GM19397 (cell line): ENCODE data around the gene TRIM74.
"Not testable (repeated sequence)": the region's sequence is repeated elsewhere in the genome, so short reads cannot be mapped to it uniquely, and the experiment has no call there.

Experiments used
- ATAC-seq: cut with Tn5 transposase; IDR thresholded peaks from one replicate; pipeline ENCODE4 v1.9.1; 2021; ENCODE audit warnings: mild to moderate bottlenecking, moderate library complexity; ENCODE audit not compliant: unreplicated experiment

The TRIM74 gene

DNA sequence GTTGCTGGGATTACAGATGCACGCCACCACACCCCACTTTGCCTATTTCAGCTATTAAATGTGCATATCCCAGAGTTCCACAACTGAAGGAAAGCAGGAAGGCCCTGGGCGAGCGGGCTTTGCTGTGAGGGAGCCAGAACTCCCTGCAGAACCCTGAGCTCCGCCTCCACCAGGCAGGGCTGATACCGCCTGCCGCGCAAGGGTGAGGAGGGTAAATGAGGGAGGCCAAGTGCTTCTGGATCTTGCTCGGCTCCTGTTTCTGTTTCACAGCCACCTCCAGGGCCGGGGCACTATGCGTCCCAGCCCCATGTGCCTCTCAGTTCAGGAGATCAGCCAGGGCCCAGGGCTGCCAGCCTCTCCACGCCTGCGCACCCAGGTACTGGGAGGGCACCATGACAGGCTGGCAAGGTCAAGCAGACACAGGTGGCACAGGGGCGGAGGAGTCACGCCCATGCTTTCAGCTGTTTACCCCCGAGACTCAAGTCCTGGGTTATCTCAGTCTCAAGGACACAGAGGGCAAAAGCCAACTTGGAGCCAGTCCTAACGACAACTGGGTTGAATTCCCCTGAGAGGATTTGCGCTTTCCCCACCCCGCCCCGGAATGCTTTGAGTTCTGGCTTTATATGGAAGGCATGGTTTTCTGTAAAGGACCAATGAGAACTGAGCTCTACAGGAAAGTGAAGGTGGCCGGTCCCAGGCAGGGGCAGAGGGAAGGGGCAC, 8.5 kb downstream of the TRIM74 start:
- not testable (repeated sequence) for ATAC-seq

DNA sequence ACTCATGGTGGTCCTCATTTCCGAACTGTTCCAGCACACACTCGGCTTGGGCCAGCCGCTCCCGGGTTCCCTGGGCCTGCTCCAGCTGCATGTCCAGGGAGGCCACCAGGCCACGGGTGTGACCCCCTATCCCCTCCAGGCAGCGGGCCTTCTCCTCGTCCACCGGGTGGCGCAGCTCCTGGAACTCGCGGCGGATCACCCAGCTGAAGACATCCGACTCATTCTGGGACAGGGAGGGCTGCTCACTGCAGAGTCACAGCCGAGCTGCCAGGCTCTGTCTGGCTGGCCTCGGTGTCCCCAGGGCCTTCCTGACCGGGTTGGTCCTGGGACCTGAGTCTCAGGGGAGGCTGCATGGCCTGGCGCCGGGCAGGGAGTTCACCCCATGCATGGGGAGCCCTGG, 9.2 kb downstream of the TRIM74 start:
- not testable (repeated sequence) for ATAC-seq

DNA sequence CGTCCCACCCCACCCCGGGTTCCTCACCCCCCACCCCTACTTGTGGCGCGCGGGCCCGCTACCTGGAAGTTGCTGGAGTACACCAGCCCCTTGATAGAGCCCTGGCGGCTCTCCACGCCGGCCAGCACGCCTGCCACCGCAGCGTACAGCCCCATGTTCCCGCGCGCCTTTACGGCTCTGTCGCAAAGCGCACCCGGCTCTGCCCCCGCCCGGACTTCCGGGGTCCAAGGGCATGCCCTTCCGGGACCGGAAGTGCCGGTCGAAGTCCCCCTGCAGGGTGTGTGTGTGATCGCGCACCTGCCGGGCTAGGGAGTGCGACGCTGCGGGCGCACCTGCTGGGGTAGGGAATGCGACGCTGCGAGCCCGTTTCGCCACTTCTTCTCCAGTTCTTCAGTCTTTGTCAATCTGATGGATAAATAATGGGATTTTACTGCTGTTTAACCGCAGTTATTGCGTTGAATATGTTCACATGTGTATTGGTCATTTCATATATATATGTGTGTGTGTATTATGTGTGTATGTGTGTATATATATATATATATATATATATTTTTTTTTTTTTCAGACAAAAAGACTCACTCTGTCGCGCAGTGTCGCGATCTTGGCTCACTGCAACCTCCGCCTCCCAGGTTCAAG, 14.6 kb downstream of the TRIM74 start:
- ATAC-seq = peak; percentile 90

DNA sequence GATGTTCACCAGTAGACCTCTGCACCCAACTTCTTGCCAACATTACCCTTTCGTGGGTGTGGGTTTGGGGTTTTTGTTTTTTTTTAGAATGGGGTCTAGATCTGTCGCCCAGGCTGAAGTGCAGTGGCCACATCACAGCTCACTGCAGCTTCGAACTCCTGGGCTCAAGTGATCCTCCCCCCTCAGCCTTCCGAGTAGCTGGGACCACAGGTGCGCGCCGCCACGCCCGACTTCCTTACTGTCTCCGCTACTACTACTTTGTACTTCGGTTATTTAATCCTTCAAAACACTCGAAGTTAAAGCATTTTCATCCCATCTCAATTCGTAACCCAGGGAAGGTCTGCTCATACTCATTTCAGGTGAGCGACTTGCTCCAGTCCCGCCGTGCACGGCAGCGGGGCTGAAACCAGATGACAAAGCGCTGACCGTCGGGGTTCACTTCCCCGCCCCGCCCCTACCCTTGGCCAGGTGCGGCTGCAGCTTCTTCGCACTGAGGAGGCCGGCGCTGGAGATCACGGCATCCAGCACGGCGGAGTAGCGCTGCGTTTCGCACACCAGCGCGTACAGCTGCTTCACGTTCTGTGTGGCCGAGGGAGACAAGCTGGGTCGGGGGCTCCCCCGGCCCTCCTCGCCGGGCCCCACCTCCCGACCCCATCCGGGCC, 15.2 kb downstream of the TRIM74 start:
- peak; percentile 55 for ATAC-seq

DNA sequence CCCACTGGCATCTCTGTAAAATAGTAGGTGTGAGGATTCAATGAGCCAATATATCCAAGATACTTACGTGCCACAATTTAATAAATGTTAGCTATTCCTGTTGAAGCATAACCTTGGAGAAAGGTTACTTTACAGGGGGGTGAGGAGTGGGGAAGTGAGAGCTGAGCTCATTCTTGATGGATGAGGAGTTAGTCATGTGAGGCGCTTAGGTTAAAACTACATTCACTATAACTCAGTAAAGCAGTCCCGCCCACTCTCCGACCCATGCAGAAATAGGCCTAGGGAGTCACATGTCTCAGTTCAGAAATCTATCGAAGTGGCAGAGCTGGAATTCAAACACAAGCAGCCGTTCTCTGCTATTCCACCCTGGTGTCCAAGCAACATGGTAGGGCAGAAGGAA, 18.8 kb downstream of the TRIM74 start:
- ATAC-seq = not testable (repeated sequence)

DNA sequence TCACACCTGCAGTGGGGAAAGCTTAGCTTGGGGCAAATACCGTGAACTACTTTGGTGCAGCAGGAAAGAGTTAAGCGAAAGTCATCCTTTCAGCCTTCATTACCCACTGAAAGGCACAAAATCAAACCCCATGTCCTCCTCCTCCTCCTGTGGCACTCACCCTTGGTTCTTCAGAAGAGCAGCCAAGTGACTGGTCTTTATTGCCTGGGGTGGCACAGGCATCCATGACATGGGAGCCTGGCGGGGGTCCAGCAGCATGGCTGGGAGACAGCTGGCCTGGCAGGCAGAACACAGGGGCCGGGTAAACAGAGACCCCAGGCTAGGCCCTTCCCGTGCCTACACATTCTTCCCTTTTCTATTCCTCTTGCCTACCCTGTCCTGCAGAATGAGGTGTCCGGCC, 19.6 kb downstream of the TRIM74 start:
- ATAC-seq = not testable (repeated sequence)

DNA sequence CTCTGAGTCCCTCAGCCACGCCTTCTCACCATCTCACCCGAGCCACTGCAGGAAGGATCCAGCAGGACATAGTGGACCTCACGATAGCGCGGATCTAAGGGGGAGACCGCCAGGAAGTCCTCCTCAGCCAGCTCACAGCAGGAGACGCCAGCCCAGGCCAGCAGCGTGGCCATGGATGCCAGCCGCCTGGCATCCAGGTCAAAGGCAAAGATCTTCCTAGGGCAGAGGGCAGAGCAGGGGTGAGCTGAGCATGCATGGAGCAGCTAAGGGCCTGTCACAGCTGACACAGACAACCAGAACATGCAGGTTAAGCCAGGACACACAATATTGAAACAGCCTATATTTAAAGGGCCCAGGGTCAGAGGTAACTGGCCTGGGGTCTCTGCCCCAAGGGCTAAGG, 20.0 kb downstream of the TRIM74 start:
- ATAC-seq = not testable (repeated sequence)

DNA sequence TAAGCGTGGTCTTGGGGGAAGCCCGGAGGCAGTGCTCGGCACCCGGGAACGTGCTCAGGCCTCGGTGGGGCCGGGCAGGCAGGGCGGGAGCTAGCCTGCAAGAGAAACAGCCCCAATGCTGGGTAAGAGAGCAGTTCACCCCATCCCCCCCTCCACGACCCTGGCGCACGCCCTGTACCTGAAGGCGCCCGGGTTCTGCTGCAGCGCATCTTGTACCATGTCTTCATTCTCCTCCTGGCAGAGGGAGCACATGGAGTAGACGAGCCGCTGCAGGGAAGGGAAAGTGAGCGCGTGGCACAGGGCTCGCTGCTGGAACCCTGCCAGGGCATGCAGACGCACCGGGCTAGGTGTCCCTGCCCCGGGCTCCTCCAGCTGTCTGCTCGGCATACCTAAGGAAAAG, 20.6 kb downstream of the TRIM74 start:
- not testable (repeated sequence) for ATAC-seq

DNA sequence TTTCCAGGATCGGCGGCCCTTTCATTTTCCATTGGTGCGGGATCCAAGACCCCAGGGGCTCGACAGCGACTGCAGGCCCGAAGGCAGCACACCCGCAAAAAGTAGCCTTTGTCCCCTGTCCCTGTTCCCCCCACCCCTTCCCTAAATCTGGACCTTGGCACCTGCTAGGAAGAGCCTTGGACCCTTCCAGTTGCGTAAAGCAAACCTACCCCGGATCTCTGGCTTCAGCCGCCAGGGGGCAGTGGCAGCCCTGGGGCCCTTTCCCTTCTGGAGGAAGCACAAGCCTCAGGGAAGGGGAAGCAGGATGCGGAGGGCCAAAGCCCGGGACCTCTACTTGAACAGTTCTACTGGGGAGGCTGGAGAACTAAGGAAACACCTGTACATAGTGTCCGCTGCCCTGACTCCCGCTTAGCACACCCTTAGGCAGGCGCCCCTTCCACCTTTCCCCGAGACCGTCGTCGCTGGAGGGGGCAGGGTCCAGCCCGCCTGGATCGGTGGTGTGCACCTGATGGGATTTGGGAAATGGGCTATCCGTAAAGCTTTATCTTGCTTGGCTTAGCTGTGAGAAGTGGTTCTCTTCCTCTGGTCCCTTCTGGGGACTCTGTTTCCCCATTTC, 23.0 kb downstream of the TRIM74 start:
- not testable (repeated sequence) for ATAC-seq

DNA sequence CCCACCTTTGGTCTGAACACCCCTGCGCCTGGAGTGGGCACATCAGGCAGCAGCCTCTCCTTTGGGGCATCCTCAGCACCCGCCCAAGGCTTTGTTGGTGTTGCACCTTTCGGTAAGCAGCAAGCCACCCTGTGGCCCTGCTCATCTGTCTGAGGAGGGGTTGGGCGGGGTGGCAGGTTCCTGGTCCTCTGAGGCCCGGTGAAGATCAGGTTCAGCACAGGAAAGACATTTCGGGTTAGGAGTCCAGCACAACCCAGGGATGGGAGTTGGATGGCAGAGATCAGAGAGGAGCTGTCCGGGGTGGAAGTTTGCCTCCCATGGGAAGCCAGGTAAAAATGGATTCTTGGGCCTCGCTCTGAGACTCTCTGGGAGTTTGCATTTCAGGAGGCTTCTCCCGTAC, 23.7 kb downstream of the TRIM74 start:
- not testable (repeated sequence) for ATAC-seq

DNA sequence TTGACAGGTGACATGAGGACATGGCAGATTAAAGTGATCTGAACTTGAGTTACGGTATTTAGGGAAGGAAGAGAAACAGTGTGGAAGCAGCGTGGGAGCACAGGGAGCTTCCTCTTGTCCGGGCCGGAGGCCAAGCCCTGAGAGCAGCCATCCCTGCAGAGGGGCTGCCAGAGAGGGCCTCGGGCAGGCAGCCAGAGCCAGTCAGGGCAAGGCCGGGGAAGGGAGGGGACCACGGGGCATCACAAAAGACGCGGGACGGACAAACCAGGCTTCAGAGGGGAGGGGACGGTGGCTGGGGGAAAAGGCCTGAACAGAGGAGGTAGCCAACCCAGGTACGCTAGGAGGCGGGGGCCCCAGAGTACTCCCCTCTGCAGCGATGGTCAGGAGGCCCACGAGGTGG, 24.3 kb downstream of the TRIM74 start:
- not testable (repeated sequence) for ATAC-seq

DNA sequence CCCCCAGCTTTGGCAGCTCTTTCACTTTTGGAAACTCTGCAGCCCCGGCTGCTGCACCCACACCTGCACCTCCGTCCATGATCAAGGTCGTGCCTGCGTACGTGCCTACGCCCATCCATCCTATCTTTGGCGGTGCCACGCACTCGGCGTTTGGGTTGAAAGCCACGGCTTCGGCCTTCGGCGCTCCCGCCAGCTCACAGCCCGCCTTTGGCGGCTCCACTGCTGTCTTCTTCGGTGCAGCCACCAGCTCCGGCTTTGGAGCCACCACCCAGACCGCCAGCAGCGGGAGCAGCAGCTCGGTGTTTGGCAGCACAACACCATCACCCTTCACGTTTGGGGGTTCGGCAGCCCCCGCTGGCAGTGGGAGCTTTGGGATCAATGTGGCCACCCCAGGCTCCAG, 26.3 kb downstream of the TRIM74 start:
- ATAC-seq = not testable (repeated sequence)

DNA sequence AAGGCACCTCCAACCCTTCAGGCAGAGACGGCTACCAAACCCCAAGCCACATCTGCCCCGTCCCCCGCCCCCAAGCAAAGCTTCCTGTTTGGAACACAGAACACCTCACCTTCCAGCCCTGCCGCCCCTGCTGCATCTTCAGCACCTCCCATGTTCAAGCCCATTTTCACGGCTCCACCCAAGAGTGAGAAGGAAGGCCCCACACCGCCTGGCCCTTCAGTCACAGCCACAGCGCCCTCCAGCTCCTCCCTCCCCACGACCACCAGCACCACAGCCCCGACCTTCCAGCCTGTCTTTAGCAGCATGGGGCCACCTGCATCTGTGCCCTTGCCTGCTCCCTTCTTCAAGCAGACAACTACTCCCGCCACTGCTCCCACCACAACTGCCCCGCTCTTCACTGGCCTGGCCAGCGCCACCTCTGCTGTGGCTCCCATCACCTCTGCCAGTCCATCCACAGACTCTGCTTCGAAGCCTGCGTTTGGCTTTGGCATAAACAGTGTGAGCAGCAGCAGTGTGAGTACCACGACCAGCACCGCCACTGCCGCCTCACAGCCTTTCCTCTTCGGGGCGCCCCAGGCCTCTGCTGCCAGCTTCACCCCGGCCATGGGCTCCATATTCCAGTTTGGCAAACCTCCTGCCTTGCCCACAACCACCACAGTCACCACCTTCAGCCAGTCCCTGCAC, 27.1 kb downstream of the TRIM74 start:
- not testable (repeated sequence) for ATAC-seq

DNA sequence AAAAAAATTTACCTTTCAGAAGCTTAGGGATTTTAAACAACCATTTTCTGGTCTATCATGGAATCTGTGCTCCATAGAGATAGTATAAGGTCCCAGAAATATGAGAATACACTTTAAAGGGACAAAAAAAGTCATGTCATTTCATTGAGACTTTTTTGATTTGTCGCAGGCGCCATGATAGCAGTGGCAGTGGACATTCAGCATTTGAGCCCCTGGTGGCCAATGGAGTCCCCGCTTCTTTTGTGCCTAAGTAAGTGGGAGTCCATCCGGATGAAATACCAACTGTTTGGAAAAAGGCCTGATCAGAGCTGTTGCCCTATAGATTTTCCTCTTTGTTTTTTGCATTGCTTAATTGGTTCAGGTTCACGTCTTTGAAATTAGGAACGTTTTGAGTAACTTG, 41.0 kb downstream of the TRIM74 start:
- not testable (repeated sequence) for ATAC-seq

DNA sequence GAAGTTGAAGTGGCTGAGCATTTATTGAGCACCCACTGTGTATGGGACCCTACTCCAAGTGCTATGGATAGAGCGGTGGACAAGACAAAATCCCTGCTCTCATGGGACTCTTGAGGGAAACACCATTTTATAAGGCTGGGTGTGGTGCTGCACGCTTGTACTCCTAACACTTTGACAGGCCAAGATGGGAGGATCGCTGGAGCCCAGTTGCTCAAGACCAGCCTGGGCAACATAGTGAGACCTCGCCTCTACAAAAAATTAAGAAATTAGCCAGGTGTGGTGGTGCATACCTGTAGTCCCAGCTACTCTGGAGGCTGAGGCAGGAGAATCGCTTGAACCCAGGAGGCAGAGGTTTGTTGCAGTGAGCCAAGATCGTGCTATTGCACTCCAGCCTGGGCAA, 41.5 kb downstream of the TRIM74 start:
- not testable (repeated sequence) for ATAC-seq

DNA sequence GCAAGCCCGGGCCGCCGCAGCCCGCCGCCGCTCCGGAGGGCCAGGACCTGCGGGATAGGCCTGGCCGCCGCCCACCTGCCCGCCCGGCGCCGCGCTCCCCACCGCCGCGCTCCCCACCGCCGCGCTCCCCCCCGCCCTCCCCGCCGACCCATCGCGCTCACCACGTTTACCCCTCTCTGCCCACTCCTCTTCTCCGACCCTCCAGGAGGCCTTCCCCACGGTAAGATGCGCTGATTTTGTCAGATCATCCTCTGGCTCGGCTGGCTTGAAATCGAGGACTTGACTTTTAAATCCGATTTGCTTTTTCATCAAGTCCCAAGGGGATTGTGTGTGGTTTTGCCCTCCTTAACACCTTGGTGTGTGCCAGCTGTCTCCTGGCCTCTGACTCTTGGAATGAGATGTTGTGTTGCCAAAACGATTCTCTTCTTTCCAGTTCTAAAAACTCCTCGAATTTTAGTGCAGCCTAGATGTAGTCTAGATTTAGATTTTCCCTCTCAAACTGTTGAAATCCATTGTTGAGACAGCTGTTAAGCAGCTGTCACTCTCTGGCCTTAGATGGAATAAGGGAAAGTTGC, 43.6 kb downstream of the TRIM74 start:
- ATAC-seq = peak; percentile 20

DNA sequence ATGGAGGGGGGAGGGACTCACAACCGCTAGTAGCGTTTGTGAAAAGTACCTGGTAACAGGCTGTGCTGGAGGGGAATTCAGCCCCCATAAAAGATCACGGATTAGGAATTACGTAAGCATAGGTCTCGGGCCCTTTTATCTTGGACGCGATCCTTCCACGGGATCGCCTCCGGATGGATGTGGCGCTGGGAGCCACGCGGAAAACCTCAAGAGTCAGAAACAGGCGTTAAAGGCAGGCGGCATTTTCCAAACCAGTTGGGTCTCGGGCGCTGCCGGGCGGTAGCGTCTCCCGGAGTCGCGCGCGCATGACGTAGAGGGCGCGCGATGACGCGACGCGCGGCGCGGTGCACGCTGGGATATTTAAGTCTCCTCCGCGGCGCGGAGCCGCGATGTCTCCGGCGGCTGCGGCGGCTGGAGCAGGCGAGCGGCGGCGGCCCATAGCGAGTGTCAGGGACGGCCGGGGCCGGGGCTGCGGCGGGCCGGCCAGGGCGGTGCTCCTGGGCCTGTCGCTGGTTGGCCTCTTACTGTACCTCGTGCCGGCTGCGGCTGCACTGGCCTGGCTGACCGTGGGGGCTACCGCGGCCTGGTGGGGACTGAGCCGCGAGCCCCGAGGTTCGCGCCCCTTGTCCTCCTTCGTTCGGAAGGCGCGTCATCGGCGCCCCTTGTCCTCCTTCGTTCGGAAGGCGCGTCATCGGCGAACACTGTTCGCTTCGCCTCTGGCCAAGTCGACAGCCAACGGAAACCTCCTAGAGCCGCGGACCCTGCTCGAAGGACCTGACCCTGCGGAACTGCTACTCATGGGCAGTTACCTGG, 44.3 kb downstream of the TRIM74 start, which contains the start of gene POM121:
POM121 (plus strand) TSS at position 363 of the 813 bp plus-strand sequence; CDS start at position 390, 27 bp downstream.
- peak; percentile 88 for ATAC-seq

DNA sequence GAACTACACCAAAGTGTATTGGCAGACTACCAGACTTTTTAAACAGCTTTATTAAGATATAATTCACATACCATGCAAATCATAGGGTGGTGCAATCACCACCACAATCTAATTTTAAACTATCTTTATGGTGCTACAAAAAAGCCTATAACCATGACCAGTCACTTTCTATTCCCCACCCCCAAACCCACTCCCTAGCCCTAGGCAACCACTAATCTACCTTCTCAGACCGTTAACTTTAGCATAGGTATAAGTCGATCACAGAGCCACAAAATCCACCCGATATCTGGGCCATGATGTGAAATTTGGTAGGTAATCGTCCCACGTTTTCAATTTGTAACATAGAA, 44.9 kb downstream of the TRIM74 start:
- ATAC-seq = peak; percentile 15

DNA sequence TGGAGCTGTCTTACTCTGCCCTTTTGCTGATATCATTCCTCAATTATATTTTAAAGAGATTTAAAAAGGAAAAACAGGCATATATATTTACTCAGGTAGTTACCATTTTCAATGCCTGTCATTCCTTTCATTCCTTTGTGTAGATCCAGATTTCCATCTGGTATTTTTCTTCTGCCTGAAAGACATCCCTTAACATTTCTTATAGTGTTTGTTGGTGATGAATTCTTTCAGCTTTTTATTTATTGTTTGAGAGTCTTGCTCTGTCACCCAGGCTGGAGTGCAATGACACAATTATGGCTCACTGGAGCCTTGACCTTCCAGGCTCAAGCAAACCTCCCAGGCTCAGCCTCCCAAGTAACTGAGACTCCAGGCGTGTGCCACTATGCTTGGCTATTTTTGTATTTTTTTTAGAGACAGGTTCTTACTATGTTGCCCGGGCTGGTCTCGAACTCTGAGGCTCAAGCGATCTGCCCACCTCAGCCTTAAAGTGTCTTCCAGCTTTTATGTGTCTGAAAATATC, 50.0 kb downstream of the TRIM74 start:
- no peak for ATAC-seq
